Loucy (cell line): ENCODE data around the gene DSCAM.

ENCODE experiments used
- EZH2phosphoT487 ChIP-seq: fragments of 200-600 bp; IDR thresholded peaks from 2 replicates; pipeline ENCODE4 v1.6.1; 2018; ENCODE audit warnings: antibody characterized with exemption, mild to moderate bottlenecking, moderate library complexity, borderline replicate concordance
- TF ChIP-seq, protein P1 (sequence below): fragments of 200-600 bp; sonication (generic); conservative IDR thresholded peaks from 2 replicates; pipeline ENCODE4 v1.5.1; 2014; ENCODE audit warnings: mild to moderate bottlenecking, antibody characterized with exemption, low read length

DNA sequence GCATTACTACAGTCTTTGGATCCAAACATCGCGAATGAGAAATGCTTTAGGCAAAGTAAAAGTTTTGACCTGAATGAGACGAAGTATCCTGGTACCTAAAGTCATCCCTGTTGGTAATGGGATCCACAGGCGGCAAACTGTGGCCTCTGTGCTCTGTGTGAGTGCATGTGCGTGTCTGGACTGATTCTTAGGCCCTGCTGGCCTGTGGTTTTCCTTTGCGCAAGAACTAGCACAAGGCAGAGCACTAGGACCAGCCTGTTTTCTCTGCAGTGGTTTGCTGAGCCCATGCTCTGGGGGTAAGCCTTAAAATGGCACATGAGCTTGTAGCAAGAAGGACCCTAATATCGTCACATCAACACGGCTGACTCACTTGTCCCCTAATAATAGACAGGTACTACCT is 251.2 kb downstream of the DSCAM start:
- TF ChIP-seq EZH2phosphoT487: no peak
- TF ChIP-seq, protein P1, sequence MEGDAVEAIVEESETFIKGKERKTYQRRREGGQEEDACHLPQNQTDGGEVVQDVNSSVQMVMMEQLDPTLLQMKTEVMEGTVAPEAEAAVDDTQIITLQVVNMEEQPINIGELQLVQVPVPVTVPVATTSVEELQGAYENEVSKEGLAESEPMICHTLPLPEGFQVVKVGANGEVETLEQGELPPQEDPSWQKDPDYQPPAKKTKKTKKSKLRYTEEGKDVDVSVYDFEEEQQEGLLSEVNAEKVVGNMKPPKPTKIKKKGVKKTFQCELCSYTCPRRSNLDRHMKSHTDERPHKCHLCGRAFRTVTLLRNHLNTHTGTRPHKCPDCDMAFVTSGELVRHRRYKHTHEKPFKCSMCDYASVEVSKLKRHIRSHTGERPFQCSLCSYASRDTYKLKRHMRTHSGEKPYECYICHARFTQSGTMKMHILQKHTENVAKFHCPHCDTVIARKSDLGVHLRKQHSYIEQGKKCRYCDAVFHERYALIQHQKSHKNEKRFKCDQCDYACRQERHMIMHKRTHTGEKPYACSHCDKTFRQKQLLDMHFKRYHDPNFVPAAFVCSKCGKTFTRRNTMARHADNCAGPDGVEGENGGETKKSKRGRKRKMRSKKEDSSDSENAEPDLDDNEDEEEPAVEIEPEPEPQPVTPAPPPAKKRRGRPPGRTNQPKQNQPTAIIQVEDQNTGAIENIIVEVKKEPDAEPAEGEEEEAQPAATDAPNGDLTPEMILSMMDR: no peak
